HepG2 (cell line): ENCODE data around the gene PVALB. TPM values are rescaled to one million over a fixed set of nuclear protein-coding genes. Genes with fewer than 3 reads are reported as not detected.

Source experiments
- ATAC-seq: fragments of 200-7000 bp; cut with Tn5 transposase; 3 replicates; pipeline ENCODE4 v1.9.1; 2020; ENCODE audit warnings: mild to moderate bottlenecking, moderate library complexity
- BruUV-seq: library from RNA; stranded (reverse); fragments of 400-500 nt; replicated peaks from 2 replicates; lab custom pipeline; 2021; lab: Mats Ljungman, UMichigan
- CTCF ChIA-PET: fragments of 300-600 bp; formaldehyde crosslinking; extraction: SDS; loops from one replicate; lab custom pipeline; 2021; ENCODE audit warnings: low total read pairs, inconsistent platforms, low intra/inter-chr PET ratio; lab: Yijun Ruan, JAX
- POLR2A ChIA-PET: fragments of 350-600 bp; sonication (Branson Sonifier 250); formaldehyde crosslinking; loops from one replicate; lab custom pipeline; 2020; ENCODE audit warnings: antibody characterized with exemption, inconsistent platforms; lab: Yijun Ruan, JAX
- DNase-seq: peaks from one replicate; pipeline ENCODE4 v3.0.0-alpha.2; 2015; ENCODE audit warnings: low spot score
- FAIRE-seq: peaks from 3 replicates; lab custom pipeline; 2011; peaks lifted over from hg19 to GRCh38; lab: Jason Lieb, UNC
- H2AFZ ChIP-seq: one replicate; pipeline ENCODE4 v1.6.1; 2011; ENCODE audit warnings: low read length, inconsistent platforms
- H3K27ac ChIP-seq: fragments of 300-600 bp; 3 replicates; pipeline ENCODE4 v1.8.0; 2011; ENCODE audit warnings: mixed run types, mild to moderate bottlenecking, mixed read lengths, low read length, inconsistent platforms; ENCODE audit not compliant: insufficient read depth; ENCODE audit errors: extremely low read length
- H3K27me3 ChIP-seq, 2 experiments: fragments of 200-600 bp in 1 of 2; 2 replicates in 1 of 2; 3 replicates in 1 of 2; pipeline versions ENCODE4 v1.6.0 to v1.8.0; 2011; ENCODE audit warnings: low read length in 2 of 2, mild to moderate bottlenecking in 2 of 2, moderate library complexity in 2 of 2, inconsistent platforms in 1 of 2; ENCODE audit not compliant: insufficient read depth in 2 of 2, control insufficient read depth in 1 of 2
- H3K36me3 ChIP-seq, 2 experiments: fragments of 200-600 bp in 1 of 2; replicated peaks in 1 of 2; 2 replicates in 1 of 2; 3 replicates in 1 of 2; pipeline versions ENCODE4 v1.5.1 to v1.8.0; 2011; ENCODE audit warnings: low read length in 2 of 2, inconsistent platforms in 1 of 2; ENCODE audit not compliant: insufficient read depth in 2 of 2, control insufficient read depth in 1 of 2
- H3K4me1 ChIP-seq: 2 replicates; pipeline ENCODE4 v1.5.1; 2012; ENCODE audit warnings: low read length, inconsistent platforms; ENCODE audit not compliant: insufficient read depth
- H3K4me2 ChIP-seq: 2 replicates; pipeline ENCODE4 v1.6.0; 2011; ENCODE audit warnings: low read depth, low read length, inconsistent platforms
- H3K4me3 ChIP-seq, 3 experiments: fragments of 200-600 bp in 1 of 3; sonication (generic), shearing (Covaris generic) in 1 of 3; replicated peaks in 1 of 3; 2 replicates each; pipeline ENCODE4 v1.5.1; 2011 to 2016; ENCODE audit warnings: low read length in 3 of 3, inconsistent platforms in 2 of 3, low read depth in 2 of 3, mild to moderate bottlenecking in 2 of 3, control low read depth in 1 of 3, mixed read lengths in 1 of 3; ENCODE audit not compliant: insufficient read depth in 1 of 3
- H3K79me2 ChIP-seq: one replicate; pipeline ENCODE4 v1.6.1; 2011; ENCODE audit warnings: low read length, inconsistent platforms; ENCODE audit not compliant: insufficient read depth
- H3K9ac ChIP-seq: 2 replicates; pipeline ENCODE4 v1.6.0; 2011; ENCODE audit warnings: mild to moderate bottlenecking, low read depth, low read length, inconsistent platforms; ENCODE audit not compliant: insufficient read depth
- H3K9me3 ChIP-seq: 2 replicates; pipeline ENCODE4 v1.5.1; 2012; ENCODE audit warnings: mild to moderate bottlenecking, low read length
- H4K20me1 ChIP-seq: 2 replicates; pipeline ENCODE4 v1.6.0; 2011; ENCODE audit warnings: inconsistent platforms, mild to moderate bottlenecking, low read length, moderate library complexity; ENCODE audit not compliant: insufficient read depth
- ATF7 ChIP-seq, 2 experiments: fragments of 450-650 bp in 1 of 2; sonication (generic) in 1 of 2; formaldehyde crosslinking in 1 of 2; IDR thresholded peaks; 2 replicates each; pipeline versions ENCODE4 v1.4.0 to v1.6.1; 2016 to 2020; ENCODE audit warnings: antibody characterized with exemption in 1 of 2, mild to moderate bottlenecking in 1 of 2, missing genetic modification reagents in 1 of 2
- CEBPZ ChIP-seq: IDR thresholded peaks from 2 replicates; pipeline ENCODE4 v1.6.1; 2012; ENCODE audit warnings: low read length, improper control_type of control experiment
- DMTF1 ChIP-seq: sonication (generic); formaldehyde crosslinking; IDR thresholded peaks from 2 replicates; pipeline ENCODE4 v1.4.0; 2020; ENCODE audit warnings: mild to moderate bottlenecking, missing genetic modification reagents
- MLLT10 ChIP-seq: sonication (generic); formaldehyde crosslinking; IDR thresholded peaks from 2 replicates; pipeline ENCODE4 v1.4.0; 2020; ENCODE audit warnings: missing genetic modification reagents
- RXRA ChIP-seq: sonication (generic); formaldehyde crosslinking; IDR thresholded peaks from 2 replicates; pipeline ENCODE4 v1.5.1; 2020; ENCODE audit warnings: missing genetic modification reagents
- TOPORS ChIP-seq: sonication (generic); formaldehyde crosslinking; IDR thresholded peaks from 2 replicates; pipeline ENCODE4 v1.8.0; 2023; ENCODE audit warnings: mild to moderate bottlenecking, missing genetic modification reagents
- ZMYM2 ChIP-seq: sonication (generic); formaldehyde crosslinking; IDR thresholded peaks from 2 replicates; pipeline ENCODE4 v1.8.0; 2022; ENCODE audit warnings: mild to moderate bottlenecking, missing genetic modification reagents
- ZNF296 ChIP-seq: sonication (generic); formaldehyde crosslinking; conservative IDR thresholded peaks from 2 replicates; pipeline ENCODE4 v1.5.0; 2020; ENCODE audit warnings: mild to moderate bottlenecking, missing genetic modification reagents
- ZNF432 ChIP-seq: sonication (generic); formaldehyde crosslinking; IDR thresholded peaks from 2 replicates; pipeline ENCODE4 v1.5.0; 2020; ENCODE audit warnings: missing genetic modification reagents, mild to moderate bottlenecking, borderline replicate concordance
- WGBS: methylation state at CpG from one replicate; pipeline ENCODE4 v1.1.6; 2017; ENCODE audit warnings: low lambda C conversion rate; 5-methylcytosine and 5-hydroxymethylcytosine counted together
- in situ Hi-C: cut with HindIII; loops from 2 replicates; pipeline ENCODE4 v1.10.0; 2017; ENCODE audit warnings: low pct_unique_long_range_greater_than_20kb; ENCODE audit not compliant: extremely low pct_ligation_motif_present
- intact Hi-C: fragments of 100-400 bp; cut with micrococcal nuclease; formaldehyde crosslinking; loops from one replicate; pipeline ENCODE4 v1.10.0; 2022; ENCODE audit not compliant: unreplicated experiment
- polyA plus RNA-seq, 8 experiments: library from polyadenylated mRNA; depleted of rRNA in 3 of 8; stranded (reverse) in 7 of 8; unstranded in 1 of 8; fragments of >200 nt; fragmentation: Illumina TruSeq in 4 of 8; extraction: Trizol in 4 of 8; gene quantifications; 2 replicates each; pipeline versions ENCODE4 v1.2.1 to v1.2.3, GENCODE V29; 2011 to 2016; ENCODE audit warnings: low read depth in 4 of 8, missing spikeins in 1 of 8, mixed read lengths in 1 of 8; ENCODE audit not compliant: insufficient read depth in 1 of 8
- total RNA-seq, 5 experiments: library from RNA; depleted of rRNA; stranded (reverse); fragments of >200 nt; fragmentation: Illumina TruSeq; extraction: Trizol; gene quantifications; 2 replicates each; pipeline ENCODE4 v1.2.3, GENCODE V29; 2016; ENCODE audit warnings: low read depth in 1 of 5

The PVALB gene
- total and polyA plus RNA-seq, 2 of the 13 experiments (the other 11 are each of a cell fraction or from before 2014, with no cell fraction given), result not detected

GRCh38 chr22:36818010-36818642 is 1.3 kb upstream of the PVALB start (continued):
- TF ChIP-seq ATF7 (IDR thresholded peaks at IDR 0.05) (peak; percentile 91), ATF7 (CRISPR knock-in tag; IDR thresholded peaks at IDR 0.05) (no peak)

DNA sequence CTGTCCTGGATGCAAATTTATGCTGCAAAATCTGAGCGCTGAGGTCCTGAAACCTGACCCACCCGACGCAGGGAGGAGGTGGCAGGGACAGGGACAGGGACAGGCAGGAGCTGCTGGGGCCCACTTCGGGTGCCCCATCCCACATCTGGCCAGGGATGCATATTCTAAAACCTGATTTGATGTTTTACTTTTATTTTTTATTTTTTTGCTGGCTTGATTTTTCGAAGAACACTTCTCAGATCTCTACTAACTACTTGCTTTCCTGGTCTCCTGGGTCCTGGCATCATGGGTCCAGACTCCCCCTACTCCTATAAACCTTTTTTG is 652 bp upstream of the PVALB start:
- H3K36me3 ChIP-seq, result no peaks in the 10 kb centered on the region
- POLR2A ChIA-PET, result no interaction called here
- no peak for TF ChIP-seq DMTF1 (CRISPR knock-in tag)
- no peak for TF ChIP-seq RXRA
- no peak for TF ChIP-seq ZNF296
- TF ChIP-seq TOPORS (CRISPR knock-in tag), result no peak
- no peak for TF ChIP-seq ZNF432
- TF ChIP-seq ZMYM2 (CRISPR knock-in tag), result no peak
- TF ChIP-seq CEBPZ, result no peak
- no peak for TF ChIP-seq MLLT10 (CRISPR knock-in tag)
- H3K4me3 ChIP-seq, result no peak overlapping the region
- H4K20me1 ChIP-seq, result no peaks in the 10 kb centered on the region
- WGBS, result 2% methylated on average over 5 of the region's 5 CpGs
- CTCF ChIA-PET, result no interaction called here
- ATAC-seq (no peak), FAIRE-seq (no peak), DNase-seq (no peak)
- no peaks in the 10 kb centered on the region for H3K79me2 ChIP-seq
- intact Hi-C loops, result no loop called here
- H3K9ac ChIP-seq, result no peak overlapping the region
- no peaks in the 10 kb centered on the region for H3K4me1 ChIP-seq
- H3K4me2 ChIP-seq, result no peak overlapping the region
- H3K27me3 ChIP-seq, result peaks cover 5 to 70% of the 10 kb centered on the region in 2 experiments; a peak in 4 of 5 replicates
- no peak overlapping the region for H3K27ac ChIP-seq
- BruUV-seq, result no TSS peak
- H3K9me3 ChIP-seq, result no peaks in the 10 kb centered on the region
- H2AFZ ChIP-seq, result no peak overlapping the region
- in situ Hi-C loops, result no loop called here
